Activated CD4-positive, alpha-beta T cell treated with anti-CD3 and anti-CD28 coated beads, Interleukin-2, amount 50 U/mL, for 24 hours (primary cell): ENCODE data around the gene IRX6.

Experiments used
- DNase-seq, 2 donors: peaks; one replicate each; pipeline ENCODE4 v3.0.0-alpha.2; 2020; ENCODE audit warnings: low read depth in 1 of 2, low spot score in 1 of 2

Gene IRX6

GRCh38 chr16:55322327-55322726 is 1.7 kb upstream of the IRX6 start:
- no peak for DNase-seq

- DNase-seq: no peak
Measured at GRCh38 chr16:55324285-55325079, 479 bp downstream of the IRX6 start.

GRCh38 chr16:55325080-55325447 is 1.1 kb downstream of the IRX6 start:
- DNase-seq: no peak

- DNase-seq: no peak
Measured at GRCh38 chr16:55325458-55326109, 1.6 kb downstream of the IRX6 start.

- DNase-seq: no peak
Measured at GRCh38 chr16:55326261-55327092, 2.5 kb downstream of the IRX6 start.

GRCh38 chr16:55328611-55329569 is 4.9 kb downstream of the IRX6 start:
- no peak for DNase-seq

GRCh38 chr16:55329791-55330428 is 5.9 kb downstream of the IRX6 start:
- DNase-seq: no peak

GRCh38 chr16:55330781-55331647 is 7.0 kb downstream of the IRX6 start:
- no peak for DNase-seq

GRCh38 chr16:55331648-55332185 is 7.7 kb downstream of the IRX6 start:
- DNase-seq: no peak

- DNase-seq: no peak
Measured at GRCh38 chr16:55333684-55334083, 9.7 kb downstream of the IRX6 start.

- no peak for DNase-seq
Measured at GRCh38 chr16:55338646-55339045, 14.6 kb downstream of the IRX6 start.

- DNase-seq: no peak
Measured at GRCh38 chr16:55340445-55340844, 16.4 kb downstream of the IRX6 start.

GRCh38 chr16:55341681-55342080 is 17.7 kb downstream of the IRX6 start:
- no peak for DNase-seq

- DNase-seq: no peak
Measured at GRCh38 chr16:55346475-55346874, 22.5 kb downstream of the IRX6 start.

GRCh38 chr16:55349867-55350266 is 25.9 kb downstream of the IRX6 start:
- DNase-seq: no peak

GRCh38 chr16:55350984-55351383 is 27.0 kb downstream of the IRX6 start:
- no peak for DNase-seq

- DNase-seq: no peak
Measured at GRCh38 chr16:55351936-55352335, 27.9 kb downstream of the IRX6 start.

GRCh38 chr16:55357241-55357640 is 33.2 kb downstream of the IRX6 start:
- no peak for DNase-seq

- no peak for DNase-seq
Measured at GRCh38 chr16:55359946-55360345, 35.9 kb downstream of the IRX6 start.
